DOHH2 (cell line): ENCODE results near the gene BZW1.

Experiments
- H3F3A ChIP-seq: fragments of 200-600 bp; sonication (generic), shearing (Covaris generic); 2 replicates; pipeline ENCODE4 v1.6.0; 2016; ENCODE audit warnings: antibody characterized with exemption, mild to moderate bottlenecking; ENCODE audit not compliant: control insufficient read depth, insufficient read depth
- H3K27ac ChIP-seq: fragments of 200-600 bp; sonication (generic); 2 replicates; pipeline ENCODE4 v1.5.1; 2014; ENCODE audit warnings: low read depth, mild to moderate bottlenecking, low read length, moderate library complexity
- H3K27me3 ChIP-seq: fragments of 200-600 bp; sonication (generic); 2 replicates; pipeline ENCODE4 v1.6.1; 2014; ENCODE audit warnings: mild to moderate bottlenecking, low read length, mixed read lengths; ENCODE audit not compliant: control insufficient read depth
- H3K36me3 ChIP-seq: fragments of 200-600 bp; sonication (generic); 2 replicates; pipeline ENCODE4 v1.6.1; 2014; ENCODE audit warnings: mild to moderate bottlenecking, low read length, moderate library complexity, mixed read lengths; ENCODE audit not compliant: control insufficient read depth
- H3K4me1 ChIP-seq: fragments of 200-600 bp; sonication (generic); 2 replicates; pipeline ENCODE4 v1.6.1; 2014; ENCODE audit warnings: mild to moderate bottlenecking, low read length, mixed read lengths; ENCODE audit not compliant: control insufficient read depth
- H3K4me2 ChIP-seq: fragments of 200-600 bp; sonication (generic); 2 replicates; pipeline ENCODE4 v1.6.0; 2014; ENCODE audit warnings: mild to moderate bottlenecking, low read length, moderate library complexity
- H3K4me3 ChIP-seq: fragments of 200-600 bp; sonication (generic); 2 replicates; pipeline ENCODE4 v1.5.1; 2014; ENCODE audit warnings: mild to moderate bottlenecking, low read length, mixed read lengths
- H3K79me2 ChIP-seq: fragments of 200-600 bp; sonication (generic); 2 replicates; pipeline ENCODE4 v1.6.1; 2014; ENCODE audit warnings: mild to moderate bottlenecking, low read length, mixed read lengths; ENCODE audit not compliant: control insufficient read depth
- H3K9me2 ChIP-seq: fragments of 200-600 bp; sonication (generic); replicated peaks from 2 replicates; pipeline ENCODE4 v1.6.1; 2014; ENCODE audit warnings: mild to moderate bottlenecking, low read length, mixed read lengths; ENCODE audit not compliant: control insufficient read depth
- H3K9me3 ChIP-seq: fragments of 200-600 bp; sonication (generic); 2 replicates; pipeline ENCODE4 v1.6.1; 2014; ENCODE audit warnings: antibody characterized with exemption, low read length, mixed read lengths; ENCODE audit not compliant: control insufficient read depth, insufficient read depth
- H4K20me1 ChIP-seq: fragments of 200-600 bp; sonication (generic); 2 replicates; pipeline ENCODE4 v1.6.0; 2014; ENCODE audit warnings: low read depth, mild to moderate bottlenecking, antibody characterized with exemption, low read length, moderate library complexity; ENCODE audit not compliant: control insufficient read depth, insufficient read depth
- CTCF ChIP-seq: fragments of 200-600 bp; sonication (generic); IDR thresholded peaks from one replicate; pipeline ENCODE4 v1.5.1; 2014; ENCODE audit warnings: antibody characterized with exemption, mild to moderate bottlenecking, low read depth, low read length; ENCODE audit not compliant: poor library complexity, severe bottlenecking
- EZH2phosphoT487 ChIP-seq: fragments of 200-600 bp; sonication (generic); IDR thresholded peaks from 2 replicates; pipeline ENCODE4 v1.6.1; 2017; ENCODE audit warnings: borderline replicate concordance, mild to moderate bottlenecking, antibody characterized with exemption, low read length, moderate library complexity, mixed read lengths

Gene BZW1

GRCh38 chr2:200774920-200775319, 36.8 kb upstream of the BZW1 start:
- Histone ChIP-seq H3K36me3 (no peaks in the 10 kb centered on the region), H3K9me3 (0 out of 2 replicates have a peak, but pooled peaks cover 4% of the 10 kb centered on the region), H3K4me1 (no peaks in the 10 kb centered on the region), H3K27ac (no peak overlapping the region), H4K20me1 (no peaks in the 10 kb centered on the region), H3F3A (no peaks in the 10 kb centered on the region), H3K27me3 (peaks cover 6% of the 10 kb centered on the region), H3K79me2 (no peaks in the 10 kb centered on the region), H3K9me2 (no peaks in the 10 kb centered on the region), H3K4me3 (no peak overlapping the region), H3K4me2 (no peak overlapping the region)
- TF ChIP-seq CTCF (no peak), EZH2phosphoT487 (no peak)

- no peaks in the 10 kb centered on the region for H3K36me3 ChIP-seq
- TF ChIP-seq CTCF (no peak), EZH2phosphoT487 (no peak)
- H3K27me3 ChIP-seq = peaks cover 15% of the 10 kb centered on the region
Observed at GRCh38 chr2:200777275-200777674, 34.4 kb upstream of the BZW1 start.

GRCh38 chr2:200778038-200778437, 33.7 kb upstream of the BZW1 start:
- no peaks in the 10 kb centered on the region for H3K36me3 ChIP-seq
- no peaks in the 10 kb centered on the region for H3F3A ChIP-seq
- no peak overlapping the region for H3K4me3 ChIP-seq
- no peaks in the 10 kb centered on the region for H3K4me1 ChIP-seq
- no peaks in the 10 kb centered on the region for H3K9me2 ChIP-seq
- no peak for TF ChIP-seq EZH2phosphoT487
- no peak for TF ChIP-seq CTCF
- no peak overlapping the region for H3K4me2 ChIP-seq
- H3K27me3 ChIP-seq = peaks cover 16% of the 10 kb centered on the region
- H3K27ac ChIP-seq = no peak overlapping the region
- H3K9me3 ChIP-seq = 0 out of 2 replicates have a peak, but pooled peaks cover 1% of the 10 kb centered on the region
- H3K79me2 ChIP-seq = no peaks in the 10 kb centered on the region
- no peaks in the 10 kb centered on the region for H4K20me1 ChIP-seq

More at GRCh38 chr2:200777275-200777674, 34.4 kb upstream of the BZW1 start:
- Histone ChIP-seq H3K9me2 (no peaks in the 10 kb centered on the region), H3F3A (no peaks in the 10 kb centered on the region), H3K4me3 (no peak overlapping the region), H3K79me2 (no peaks in the 10 kb centered on the region), H3K4me2 (no peak overlapping the region), H3K27ac (no peak overlapping the region), H3K4me1 (no peaks in the 10 kb centered on the region), H3K9me3 (0 out of 2 replicates have a peak, but pooled peaks cover 4% of the 10 kb centered on the region), H4K20me1 (no peaks in the 10 kb centered on the region)
